ENCODE measurements around the gene EML2.
A peak's percentile ranks its signal among the peaks of the same experiment; 100 is the strongest.
"Not testable (repeated sequence)": the region's sequence is repeated elsewhere in the genome, so short reads cannot be mapped to it uniquely, and the experiment has no call there.

EML2 gene, protein sequence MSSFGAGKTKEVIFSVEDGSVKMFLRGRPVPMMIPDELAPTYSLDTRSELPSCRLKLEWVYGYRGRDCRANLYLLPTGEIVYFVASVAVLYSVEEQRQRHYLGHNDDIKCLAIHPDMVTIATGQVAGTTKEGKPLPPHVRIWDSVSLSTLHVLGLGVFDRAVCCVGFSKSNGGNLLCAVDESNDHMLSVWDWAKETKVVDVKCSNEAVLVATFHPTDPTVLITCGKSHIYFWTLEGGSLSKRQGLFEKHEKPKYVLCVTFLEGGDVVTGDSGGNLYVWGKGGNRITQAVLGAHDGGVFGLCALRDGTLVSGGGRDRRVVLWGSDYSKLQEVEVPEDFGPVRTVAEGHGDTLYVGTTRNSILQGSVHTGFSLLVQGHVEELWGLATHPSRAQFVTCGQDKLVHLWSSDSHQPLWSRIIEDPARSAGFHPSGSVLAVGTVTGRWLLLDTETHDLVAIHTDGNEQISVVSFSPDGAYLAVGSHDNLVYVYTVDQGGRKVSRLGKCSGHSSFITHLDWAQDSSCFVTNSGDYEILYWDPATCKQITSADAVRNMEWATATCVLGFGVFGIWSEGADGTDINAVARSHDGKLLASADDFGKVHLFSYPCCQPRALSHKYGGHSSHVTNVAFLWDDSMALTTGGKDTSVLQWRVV

GRCh38 chr19:45638930-45639729 is at the start of gene EML2:
EML2 (minus strand) TSS chr19:45639397; CDS start chr19:45639376, 21 bp downstream.
- peak; percentile 52 for DNase-seq

GRCh38 chr19:45687599-45687998 is 48.4 kb upstream of the EML2 start:
- DNase-seq: no peak

DNA sequence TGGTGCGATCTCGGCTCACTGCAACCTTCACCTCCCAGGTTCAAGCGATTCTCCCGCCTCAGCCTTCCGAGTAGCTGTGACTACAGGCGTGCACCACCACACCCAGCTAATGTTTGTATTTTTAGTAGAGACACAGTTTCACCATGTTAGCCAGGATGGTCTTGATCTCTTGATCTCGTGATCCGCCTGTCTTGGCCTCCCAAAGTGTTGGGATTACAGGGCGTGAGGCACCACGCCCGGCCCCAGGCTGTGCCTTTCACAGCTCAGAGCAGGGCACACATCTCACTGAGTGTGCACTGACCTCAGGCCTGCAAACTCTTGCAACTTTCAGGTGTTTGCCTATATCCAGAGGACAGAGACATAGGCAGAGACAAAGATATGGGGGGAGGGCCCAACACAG is 45.8 kb upstream of the EML2 start:
- not testable (repeated sequence) for DNase-seq

DNA sequence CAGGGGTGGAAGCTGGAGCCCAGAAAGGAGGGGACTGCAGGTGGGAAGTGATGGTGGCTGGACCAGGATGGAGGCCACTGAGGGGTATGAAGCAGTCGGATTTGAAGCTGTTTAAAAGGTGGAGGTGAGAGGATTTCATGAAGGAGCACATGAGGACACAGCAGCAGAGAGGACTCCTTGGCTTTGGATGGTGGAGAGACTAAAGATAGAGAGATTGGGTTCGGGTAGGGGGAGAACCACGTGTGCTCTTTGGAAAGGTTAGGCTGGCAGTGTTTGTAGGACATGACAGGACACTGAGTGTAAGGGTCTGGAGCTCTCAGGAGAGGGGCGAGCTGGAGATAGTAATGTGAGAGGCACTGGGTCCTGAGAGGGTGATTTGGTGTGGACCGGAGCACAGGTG is 43.7 kb upstream of the EML2 start:
- no peak for DNase-seq

DNA sequence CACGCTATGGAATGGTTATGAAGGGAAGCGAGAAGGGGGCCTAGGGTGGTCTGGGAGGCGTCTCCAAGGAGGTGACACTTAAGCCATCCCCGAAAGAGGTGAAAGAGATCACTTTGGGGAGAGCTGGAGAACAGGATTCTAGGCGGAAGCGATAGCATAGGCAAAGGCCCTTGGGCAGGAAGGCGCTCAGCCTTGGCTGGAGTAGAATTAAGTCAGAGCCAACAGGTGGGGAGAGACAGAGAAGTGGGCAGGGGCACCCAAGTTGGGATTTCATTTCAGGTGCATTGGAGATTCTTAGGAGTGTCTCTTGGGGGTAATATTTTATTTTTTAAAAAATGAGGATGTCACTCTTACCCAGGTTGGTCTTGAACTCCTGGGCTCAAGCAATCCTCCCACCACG is 42.9 kb upstream of the EML2 start:
- no peak for DNase-seq

GRCh38 chr19:45681391-45682015 is 42.3 kb upstream of the EML2 start:
- peak; percentile 85 for DNase-seq

- DNase-seq: peak; percentile 82
Measured at GRCh38 chr19:45677351-45678230, 38.4 kb upstream of the EML2 start.

DNA sequence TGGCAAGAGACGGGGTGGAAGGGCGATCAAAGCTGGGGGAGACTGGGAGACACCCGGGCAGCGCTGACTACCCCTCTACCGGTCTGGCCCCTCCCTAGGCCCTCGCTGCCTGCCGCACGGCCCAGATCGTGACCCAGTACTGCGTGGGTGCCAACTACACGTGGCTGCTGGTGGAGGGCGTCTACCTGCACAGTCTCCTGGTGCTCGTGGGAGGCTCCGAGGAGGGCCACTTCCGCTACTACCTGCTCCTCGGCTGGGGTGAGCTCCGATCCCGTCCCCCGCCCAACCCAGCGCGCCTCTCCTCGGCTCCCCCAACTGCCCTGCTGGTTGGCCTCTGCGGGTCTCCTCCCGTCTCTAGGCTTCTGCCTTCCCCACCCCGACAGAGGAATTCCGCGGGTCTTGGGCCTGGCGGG is 37.7 kb upstream of the EML2 start:
- DNase-seq: peak; percentile 78

DNA sequence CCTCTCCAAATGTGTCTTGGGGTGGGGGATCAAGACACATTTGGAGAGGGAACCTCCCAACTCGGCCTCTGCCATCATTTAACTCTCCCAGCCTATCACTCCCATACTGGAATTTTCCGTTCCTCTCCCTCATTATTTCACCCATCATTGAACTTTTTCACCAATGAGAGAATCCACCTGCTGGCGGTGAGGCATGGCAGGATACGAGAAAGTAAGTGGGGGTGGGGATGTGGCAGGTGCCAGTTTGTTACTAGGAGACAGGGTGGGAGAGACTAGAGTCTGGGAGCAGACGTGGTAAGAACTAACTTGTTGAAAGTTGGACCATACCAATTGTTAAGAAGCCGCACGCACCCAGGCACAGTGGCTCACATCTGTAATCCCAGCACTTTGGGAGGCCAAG is 35.7 kb upstream of the EML2 start:
- no peak for DNase-seq

DNA sequence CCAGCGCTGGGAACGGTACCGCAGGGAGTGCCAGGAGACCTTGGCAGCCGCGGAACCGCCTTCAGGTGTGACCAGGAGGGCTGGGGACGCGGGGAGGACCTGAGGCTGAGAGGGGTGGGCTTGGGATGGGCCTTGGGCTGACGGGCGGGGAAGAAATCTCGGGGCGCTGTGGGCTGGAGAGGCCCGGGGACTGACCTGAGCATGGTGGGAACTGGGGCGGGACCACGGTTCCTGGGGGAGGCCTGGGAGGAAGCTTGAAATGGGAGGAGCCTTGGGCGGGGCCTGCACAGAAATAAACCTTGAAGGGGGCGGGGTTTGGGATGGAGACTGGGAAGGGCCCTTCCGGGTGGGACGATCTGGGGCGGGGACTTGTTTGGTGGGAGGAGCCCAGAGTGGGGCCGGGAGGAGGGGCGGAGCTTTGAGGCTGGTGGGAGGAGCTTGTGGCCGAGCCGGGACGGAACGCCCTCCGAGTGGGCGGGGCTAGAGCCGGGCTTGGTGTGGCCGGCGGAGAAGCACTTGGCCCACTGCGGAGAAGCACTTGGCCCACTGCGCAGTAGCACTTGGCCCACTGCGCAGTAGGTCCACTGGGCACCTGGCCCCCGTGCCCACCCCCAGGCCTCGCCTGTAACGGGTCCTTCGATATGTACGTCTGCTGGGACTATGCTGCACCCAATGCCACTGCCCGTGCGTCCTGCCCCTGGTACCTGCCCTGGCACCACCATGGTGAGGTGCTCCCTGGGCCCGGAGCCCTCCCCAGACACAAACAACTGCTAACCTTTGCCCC is 31.7 kb upstream of the EML2 start:
- peak; percentile 44 for DNase-seq

- DNase-seq: peak; percentile 56
Measured at GRCh38 chr19:45668342-45668871, 29.2 kb upstream of the EML2 start.

- peak; percentile 62 for DNase-seq
Measured at GRCh38 chr19:45667620-45668341, 28.6 kb upstream of the EML2 start, which contains the start of gene GIPR. GIPR (plus strand) TSS chr19:45668221; CDS start chr19:45669521, 1,300 bp downstream.

GRCh38 chr19:45664575-45664974 is 25.4 kb upstream of the EML2 start:
- no peak for DNase-seq

GRCh38 chr19:45663800-45664199 is 24.6 kb upstream of the EML2 start:
- no peak for DNase-seq

GRCh38 chr19:45660636-45661035 is 21.4 kb upstream of the EML2 start:
- DNase-seq: no peak

- no peak for DNase-seq
Measured at GRCh38 chr19:45659096-45659729, 20.0 kb upstream of the EML2 start.

DNA sequence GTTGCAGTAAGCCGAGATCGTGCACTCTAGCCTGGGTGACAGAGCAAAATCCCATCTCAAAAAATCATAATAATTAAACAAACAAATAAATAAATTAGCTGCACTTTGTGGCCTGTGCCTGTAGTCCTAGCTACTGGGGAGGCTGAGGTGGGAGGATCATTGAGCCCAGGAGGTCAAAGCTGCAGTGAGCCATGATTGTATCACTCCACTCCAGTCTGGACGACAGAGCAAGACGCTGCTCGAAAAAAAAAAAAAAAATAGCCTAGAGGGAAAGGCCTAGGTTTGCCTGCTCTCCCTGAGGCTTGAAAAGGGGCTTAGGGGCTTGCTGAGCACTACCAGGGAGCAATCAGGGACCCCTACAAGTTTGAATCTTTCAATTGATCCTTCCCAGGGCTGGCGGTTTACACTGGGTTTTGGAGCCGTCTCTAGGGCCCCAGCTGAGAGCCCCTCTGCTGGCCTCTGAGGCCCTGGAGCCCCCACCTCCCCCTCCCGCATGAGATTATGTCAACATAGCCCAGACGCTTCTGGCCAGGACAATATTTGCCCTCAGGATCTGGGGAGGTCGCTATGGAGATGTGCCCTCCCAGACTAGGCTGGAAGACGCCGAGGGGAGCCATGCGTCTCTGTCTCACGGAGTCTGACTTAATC is 18.4 kb upstream of the EML2 start:
- no peak for DNase-seq

DNA sequence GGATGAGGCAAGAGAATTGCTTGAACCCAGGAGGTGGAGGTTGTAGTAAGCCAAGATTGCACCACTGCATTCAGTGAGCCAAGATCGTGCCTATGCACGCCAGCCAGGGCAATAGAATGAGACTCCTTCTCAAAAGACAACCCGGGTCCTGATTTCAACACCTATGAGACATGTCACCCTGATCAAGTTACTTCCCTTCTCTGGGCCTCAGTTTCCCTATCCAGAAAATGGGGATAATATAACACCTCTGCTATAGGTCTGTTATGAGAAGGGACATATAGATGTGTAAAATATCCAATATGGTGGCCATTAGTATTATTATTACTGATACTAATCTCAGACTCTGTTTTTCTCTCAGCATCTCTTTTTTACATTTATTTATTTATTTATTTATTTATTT is 15.9 kb upstream of the EML2 start:
- DNase-seq: no peak

- no peak for DNase-seq
Measured at GRCh38 chr19:45653634-45654033, 14.4 kb upstream of the EML2 start.

Data from activated CD8-positive, alpha-beta memory T cell treated with anti-CD3 and anti-CD28 coated beads, Interleukin-2, amount 50 U/mL, for 4 hours (primary cell).